Left lung (tissue), 10 donors: ENCODE results near the gene PCDHB3. TPM values are rescaled to one million over a fixed set of nuclear protein-coding genes. Genes with fewer than 3 reads are reported as not detected.
"Not testable (repeated sequence)": the region's sequence is repeated elsewhere in the genome, so short reads cannot be mapped to it uniquely, and the experiment has no call there.

Source experiments
- ATAC-seq: fragments of 200-7000 bp; cut with Tn5 transposase; one replicate; pipeline ENCODE4 v1.9.1; 2020; ENCODE audit warnings: moderate library complexity
- DNase-seq, 4 donors: peaks; one replicate each; pipeline ENCODE4 v3.0.0-alpha.2; 2013 to 2020
- H3K27ac ChIP-seq, 2 donors: fragments of 200-600 bp; sonication (generic) in 1 of 2; one replicate each; pipeline versions ENCODE4 v1.5.0 to v1.8.0; 2020 to 2021
- H3K27me3 ChIP-seq, 2 donors: fragments of 200-600 bp; sonication (generic) in 1 of 2; one replicate each; pipeline versions ENCODE4 v1.5.0 to v1.8.0; 2020 to 2021
- H3K36me3 ChIP-seq, 2 donors: fragments of 200-600 bp; sonication (generic) in 1 of 2; one replicate each; pipeline versions ENCODE4 v1.5.0 to v1.8.0; 2020 to 2021
- H3K4me1 ChIP-seq, 2 donors: fragments of 200-600 bp; one replicate each; pipeline ENCODE4 v1.8.0; 2021
- H3K4me3 ChIP-seq, 2 donors: fragments of 200-600 bp; sonication (generic) in 1 of 2; one replicate each; pipeline versions ENCODE4 v1.5.0 to v1.8.0; 2020 to 2021; ENCODE audit warnings: mild to moderate bottlenecking in 1 of 2
- H3K9me3 ChIP-seq, 2 donors: fragments of 200-600 bp; sonication (generic) in 1 of 2; one replicate each; pipeline versions ENCODE4 v1.5.0 to v1.8.0; 2020 to 2021
- CTCF ChIP-seq, 2 donors: fragments of 200-600 bp; sonication (generic) in 1 of 2; IDR thresholded peaks; one replicate each; pipeline versions ENCODE4 v1.5.0 to v1.8.0; 2021; ENCODE audit warnings: antibody characterized with exemption in 2 of 2
- intact Hi-C, 2 donors: fragments of 100-400 bp; cut with DNase I; formaldehyde crosslinking; loops; one replicate each; pipeline versions ENCODE4 v1.11.2 to v1.14.2; 2022
- polyA plus RNA-seq, 6 donors: library from polyadenylated mRNA; unstranded; fragments of 120-200 nt; gene quantifications; one replicate each; pipeline ENCODE4 v1.2.1, GENCODE V29; 2013; ENCODE audit not compliant: insufficient read length in 6 of 6
- total RNA-seq, 2 donors: library from RNA; stranded (reverse); fragmentation: NEBNext Ultra II Directional; extraction: Animal tissue kit (Norgen Biotek cat#: 25700); gene quantifications; one replicate each; pipeline ENCODE4 v1.2.1, GENCODE V29; 2021
- donor health status: DM: no; HTN: yes; CAD: no.
- donor health status: DM: no; HTN: no; CAD: no.

PCDHB3 gene
- total and polyA plus RNA-seq, 8 donors: 2.0 to 4.1 (median 3.2) TPM

- DNase-seq (no peak), ATAC-seq (no peak)
- H3K4me1 ChIP-seq: no peaks in the 10 kb centered on the region
- intact Hi-C loops: no loop called here
- H3K27ac ChIP-seq: no peak overlapping the region
- H3K27me3 ChIP-seq: peaks cover 0 to 38% of the 10 kb centered on the region in 2 donors
- H3K36me3 ChIP-seq: no peaks in the 10 kb centered on the region
- peaks cover 0 to 38% of the 10 kb centered on the region in 2 donors for H3K9me3 ChIP-seq
- H3K4me3 ChIP-seq: peak overlapping the region in 1 of 2 donors; percentile 11
- no peak for TF ChIP-seq CTCF (IDR thresholded peaks at IDR 0.05)
These were observed 21.7 kb downstream of the PCDHB3 start for GRCh38 chr5:141121985-141122384.

- H3K4me1 ChIP-seq, intact Hi-C loops, H3K36me3 ChIP-seq, H3K27ac ChIP-seq, ATAC-seq, H3K4me3 ChIP-seq: not testable (repeated sequence)
- H3K27me3 ChIP-seq: peaks cover 0 to 38% of the 10 kb centered on the region in 2 donors
- peak in 1 of 4 donors; percentile 62 for DNase-seq
- H3K9me3 ChIP-seq: peaks cover 0 to 30% of the 10 kb centered on the region in 2 donors
These were observed 23.3 kb downstream of the PCDHB3 start for GRCh38 chr5:141123396-141124135.

GRCh38 chr5:141127305-141127704 is 27.0 kb downstream of the PCDHB3 start:
- H3K9me3 ChIP-seq: peaks cover 0 to 38% of the 10 kb centered on the region in 2 donors
- no peaks in the 10 kb centered on the region for H3K4me1 ChIP-seq
- intact Hi-C loops: no loop called here
- H3K27me3 ChIP-seq: peaks cover 0 to 20% of the 10 kb centered on the region in 2 donors
- DNase-seq (no peak), ATAC-seq (no peak)
- no peak overlapping the region for H3K27ac ChIP-seq
- no peaks in the 10 kb centered on the region for H3K36me3 ChIP-seq
- no peak overlapping the region for H3K4me3 ChIP-seq
- TF ChIP-seq CTCF (IDR thresholded peaks at IDR 0.05): no peak

- DNase-seq (peak in 2 of 4 donors; percentile 39 to 48), ATAC-seq (peak; percentile 74)
- peak in 1 of 2 donors; percentile 22 for TF ChIP-seq CTCF (IDR thresholded peaks at IDR 0.05)
- H3K27me3 ChIP-seq: peaks cover 0 to 11% of the 10 kb centered on the region in 2 donors
- peak within 1 kb of the TSS; percentile 12 to 19 for H3K4me3 ChIP-seq
- intact Hi-C loops: no loop called here
- no peaks in the 10 kb centered on the region for H3K36me3 ChIP-seq
- H3K4me1 ChIP-seq: no peaks in the 10 kb centered on the region
- H3K9me3 ChIP-seq: peaks cover 0 to 82% of the 10 kb centered on the region in 2 donors
- no peak within 1 kb of the TSS for H3K27ac ChIP-seq
These were observed 34.9 kb downstream of the PCDHB3 start, which contains the start of gene PCDHB5 for GRCh38 chr5:141135030-141135717. TSS of gene PCDHB5 (plus strand) at chr5:141135206. CDS start at chr5:141135435, 229 bp downstream.

- no peak for TF ChIP-seq CTCF (IDR thresholded peaks at IDR 0.05)
- DNase-seq: no peak
- ATAC-seq: no peak
- Histone ChIP-seq H3K4me3 (peak overlapping the region; percentile 12 to 19), H3K9me3 (peaks cover 0 to 82% of the 10 kb centered on the region in 2 donors), H3K27ac (no peak overlapping the region), H3K36me3 (no peaks in the 10 kb centered on the region), H3K4me1 (no peaks in the 10 kb centered on the region), H3K27me3 (peaks cover 0 to 11% of the 10 kb centered on the region in 2 donors)
- intact Hi-C loops: no loop called here
These were observed 35.5 kb downstream of the PCDHB3 start for GRCh38 chr5:141135718-141136266.

- ATAC-seq, intact Hi-C loops, H3K36me3 ChIP-seq, H3K27ac ChIP-seq, DNase-seq, H3K4me1 ChIP-seq, H3K4me3 ChIP-seq: not testable (repeated sequence)
- H3K27me3 ChIP-seq: peaks cover 0 to 15% of the 10 kb centered on the region in 2 donors
- peaks cover 0 to 81% of the 10 kb centered on the region in 2 donors for H3K9me3 ChIP-seq
These were observed 37.1 kb downstream of the PCDHB3 start for GRCh38 chr5:141137346-141137745.
